Measurements from ENCODE around the gene SPATA46. TPM values are rescaled to one million over a fixed set of nuclear protein-coding genes. Genes with fewer than 3 reads are reported as not detected.

The SPATA46 gene
- total and polyA plus RNA-seq, 9 donors, result not detected

- H3K27ac ChIP-seq, result no peak overlapping the region
- TF ChIP-seq POLR2A (IDR thresholded peaks at IDR 0.05) (no peak), CTCF (IDR thresholded peaks at IDR 0.05) (peak in 2 of 3 donors; percentile 28 to 61)
- WGBS, 3 donors, result 46 to 62% (median 47%) methylated on average over 4 of the region's 4 CpGs
- no peak overlapping the region for H3K4me3 ChIP-seq
- intact Hi-C loops (cut with DNase I), result loop anchor here (5.0 to 10.0 kb wide), 2 partner anchors 335 to 597 kb away; no protein-coding TSS in a partner anchor
- no peaks in the 10 kb centered on the region for H3K27me3 ChIP-seq
- no peak for DNase-seq
- H3K36me3 ChIP-seq, result no peaks in the 10 kb centered on the region
- H3K9me3 ChIP-seq, result no peaks in the 10 kb centered on the region
- H3K4me1 ChIP-seq (ENCODE audit: insufficient read depth), result peaks cover 6% of the 10 kb centered on the region
Observed at GRCh38 chr1:162391790-162392563, 15.3 kb upstream of the SPATA46 start.

GRCh38 chr1:162390396-162391185 is 13.9 kb upstream of the SPATA46 start:
- intact Hi-C loops (cut with DNase I), result loop anchor here (5.0 to 10.0 kb wide), 2 partner anchors 333 to 596 kb away; no protein-coding TSS in a partner anchor
- WGBS, 3 donors, result 68 to 75% (median 74%) methylated on average over 15 of the region's 15 CpGs
- DNase-seq, result no peak
- Histone ChIP-seq H3K4me3 (no peak overlapping the region), H3K27me3 (no peaks in the 10 kb centered on the region), H3K4me1 (ENCODE audit: insufficient read depth) (peaks cover 6% of the 10 kb centered on the region), H3K27ac (no peak overlapping the region), H3K9me3 (no peaks in the 10 kb centered on the region), H3K36me3 (no peaks in the 10 kb centered on the region)
- TF ChIP-seq CTCF (IDR thresholded peaks at IDR 0.05) (no peak), EP300 (IDR thresholded peaks at IDR 0.05) (no peak), POLR2A (IDR thresholded peaks at IDR 0.05) (no peak)

- intact Hi-C loops (cut with DNase I), result loop anchor here (2.0 to 10.0 kb wide), 3 partner anchors 13 to 595 kb away; no protein-coding TSS in a partner anchor
- TF ChIP-seq CTCF (IDR thresholded peaks at IDR 0.05), result no peak
- TF ChIP-seq POLR2A (IDR thresholded peaks at IDR 0.05), result no peak
- TF ChIP-seq EP300 (IDR thresholded peaks at IDR 0.05), result no peak
- no peaks in the 10 kb centered on the region for H3K36me3 ChIP-seq
- no peak for DNase-seq
- no peaks in the 10 kb centered on the region for H3K27me3 ChIP-seq
- H3K4me1 ChIP-seq (ENCODE audit: insufficient read depth), result peaks cover 6% of the 10 kb centered on the region
- H3K4me3 ChIP-seq, result no peak overlapping the region
- 69 to 79% (median 74%) methylated on average over 9 of the region's 9 CpGs for WGBS, 3 donors
- H3K27ac ChIP-seq, result no peak overlapping the region
- H3K9me3 ChIP-seq, result no peaks in the 10 kb centered on the region
Observed at GRCh38 chr1:162389971-162390370, 13.3 kb upstream of the SPATA46 start.

- H3K4me3 ChIP-seq, result no peak overlapping the region
- WGBS, 3 donors, result 20 to 26% (median 21%) methylated on average over 11 of the region's 11 CpGs
- intact Hi-C loops (cut with DNase I), result loop anchor here in 1 of 4 donors (2.0 kb wide), 1 partner anchor 14 kb away; no protein-coding TSS in a partner anchor
- no peak overlapping the region for H3K27ac ChIP-seq
- H3K4me1 ChIP-seq (ENCODE audit: insufficient read depth), result peaks cover 6% of the 10 kb centered on the region
- no peaks in the 10 kb centered on the region for H3K27me3 ChIP-seq
- TF ChIP-seq EP300 (IDR thresholded peaks at IDR 0.05) (no peak), POLR2A (IDR thresholded peaks at IDR 0.05) (no peak), CTCF (IDR thresholded peaks at IDR 0.05) (no peak)
- no peaks in the 10 kb centered on the region for H3K36me3 ChIP-seq
- DNase-seq, result no peak
- H3K9me3 ChIP-seq, result no peaks in the 10 kb centered on the region
Observed at GRCh38 chr1:162389021-162389818, 12.6 kb upstream of the SPATA46 start.
